Right ventricle myocardium inferior (tissue), 1 donor: ENCODE measurements around the gene ROR1. TPM values are rescaled to one million over a fixed set of nuclear protein-coding genes. Genes with fewer than 3 reads are reported as not detected.
A peak's percentile ranks its signal among the peaks of the same experiment; 100 is the strongest.

ENCODE experiments used
- ATAC-seq: fragments of 200-7000 bp; cut with Tn5 transposase; one replicate; pipeline ENCODE4 v1.9.1; 2020; ENCODE audit warnings: mild to moderate bottlenecking, moderate library complexity
- DNase-seq: peaks from one replicate; pipeline ENCODE4 v3.0.0; 2021; ENCODE audit errors: missing footprints
- intact Hi-C: fragments of 100-400 bp; cut with DNase I; formaldehyde crosslinking; loops from one replicate; pipeline ENCODE4 v1.11.0; 2022
- total RNA-seq: library from RNA; stranded (reverse); fragmentation: NEBNext Ultra II Directional; extraction: Animal tissue kit (Norgen Biotek cat#: 25700); gene quantifications from one replicate; pipeline ENCODE4 v1.2.1, GENCODE V29; 2021
- donor health status: DM: no; HTN: yes; CAD: no; lungs with severe emphysema.

ROR1 gene
- total RNA-seq, 1 donor from 2014 or later: 8.4 TPM

- no peak for ATAC-seq
- DNase-seq: no peak
- intact Hi-C loops: loop anchor here (5.0 kb wide), 1 partner anchor 214 kb away; no protein-coding TSS in a partner anchor
Measured at GRCh38 chr1:63911049-63911448, 137.2 kb downstream of the ROR1 start.

- no peak for DNase-seq
- peak; percentile 26 for ATAC-seq
- intact Hi-C loops: loop anchor here (5.0 kb wide), 1 partner anchor 215 kb away; no protein-coding TSS in a partner anchor
Measured at GRCh38 chr1:63912643-63913042, 138.8 kb downstream of the ROR1 start.

DNA sequence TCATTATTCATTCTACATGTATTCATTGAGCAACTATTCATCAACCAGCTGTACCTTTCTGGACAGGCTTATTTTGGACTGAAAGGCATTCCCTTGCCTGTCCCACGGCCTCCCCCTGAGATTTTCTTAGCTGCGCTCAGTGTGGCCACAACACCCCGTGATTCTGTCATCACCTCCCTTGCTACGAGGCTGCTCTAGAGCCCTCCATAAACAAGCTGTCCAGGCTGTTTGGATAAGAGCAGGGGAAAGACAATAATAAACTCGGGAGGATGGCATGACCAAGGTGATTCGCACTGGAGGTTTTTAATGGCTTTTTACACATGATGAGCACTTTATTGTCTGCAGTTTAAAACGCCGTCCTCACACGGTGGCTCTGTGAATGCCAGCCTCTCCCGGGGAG is 139.7 kb downstream of the ROR1 start:
- intact Hi-C loops: loop anchor here (5.0 kb wide), 1 partner anchor 216 kb away; no protein-coding TSS in a partner anchor
- ATAC-seq: peak; percentile 82
- no peak for DNase-seq

DNA sequence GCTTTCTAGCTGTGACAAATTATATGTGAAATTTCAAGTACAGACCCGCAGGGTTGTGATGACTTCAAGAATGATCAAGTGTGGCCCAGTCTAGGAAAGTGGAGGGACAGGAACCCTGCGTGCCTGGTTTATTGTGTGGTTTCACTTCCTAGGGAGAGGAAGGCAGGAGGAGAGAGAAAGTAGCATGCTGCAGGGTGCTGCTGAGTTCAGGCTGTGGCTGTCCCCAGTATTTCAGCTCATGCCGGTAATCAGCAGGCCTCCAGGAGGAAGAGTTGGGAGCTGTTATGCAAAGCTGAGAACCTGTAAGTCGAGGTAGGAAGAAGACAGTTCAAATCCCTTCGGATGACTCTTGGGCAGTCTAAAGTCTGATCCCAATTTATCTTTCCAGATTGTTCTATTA is 140.4 kb downstream of the ROR1 start:
- ATAC-seq: no peak
- intact Hi-C loops: loop anchor here (5.0 kb wide), 1 partner anchor 217 kb away; no protein-coding TSS in a partner anchor
- no peak for DNase-seq

GRCh38 chr1:63914706-63915105 is 140.9 kb downstream of the ROR1 start:
- ATAC-seq: no peak
- intact Hi-C loops: loop anchor here (5.0 kb wide), 1 partner anchor 217 kb away; no protein-coding TSS in a partner anchor
- DNase-seq: no peak

GRCh38 chr1:63915121-63915520 is 141.3 kb downstream of the ROR1 start:
- no peak for ATAC-seq
- DNase-seq: no peak
- intact Hi-C loops: no loop called here

DNA sequence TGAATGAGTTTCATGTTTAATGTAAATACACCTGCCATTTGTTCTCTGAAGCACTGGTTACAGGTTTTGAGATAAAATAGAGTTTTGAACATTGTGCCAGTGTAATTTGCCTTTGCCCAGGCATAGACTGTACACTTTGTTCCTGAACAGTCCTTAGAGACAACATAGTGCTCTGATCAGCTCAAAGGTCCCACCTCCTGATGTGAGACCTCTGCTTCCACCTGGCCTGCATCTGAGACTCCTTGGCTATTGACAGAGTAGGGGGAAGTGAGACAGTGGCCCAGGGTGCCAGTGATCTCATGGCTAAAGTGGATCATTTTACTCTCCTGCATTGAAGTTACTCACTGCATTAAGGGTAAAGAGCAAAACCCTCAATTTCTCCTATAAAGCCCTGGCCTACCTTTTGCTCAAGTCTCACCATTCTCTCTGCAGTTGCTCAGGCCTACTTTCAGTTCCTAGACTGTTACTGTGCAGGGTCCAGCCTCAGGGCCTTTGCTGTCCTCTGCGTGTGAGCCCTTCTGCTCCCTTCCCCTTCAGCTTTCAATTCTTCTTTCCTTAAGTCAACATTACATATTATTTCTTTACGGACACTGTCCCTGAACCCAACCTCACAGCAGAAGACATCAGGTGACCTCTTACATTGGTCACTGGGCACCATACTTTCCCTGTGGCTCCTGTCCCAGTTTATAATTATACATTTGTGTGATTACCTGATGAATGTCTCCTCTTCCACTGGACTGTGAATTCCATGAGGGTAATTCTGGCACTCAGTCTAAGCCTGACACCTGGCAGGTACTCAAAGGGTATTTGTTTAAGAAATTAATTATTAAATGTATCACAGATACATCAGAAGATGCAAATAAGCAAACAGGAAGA is 142.9 kb downstream of the ROR1 start:
- ATAC-seq (no peak), DNase-seq (no peak)
- intact Hi-C loops: no loop called here

DNA sequence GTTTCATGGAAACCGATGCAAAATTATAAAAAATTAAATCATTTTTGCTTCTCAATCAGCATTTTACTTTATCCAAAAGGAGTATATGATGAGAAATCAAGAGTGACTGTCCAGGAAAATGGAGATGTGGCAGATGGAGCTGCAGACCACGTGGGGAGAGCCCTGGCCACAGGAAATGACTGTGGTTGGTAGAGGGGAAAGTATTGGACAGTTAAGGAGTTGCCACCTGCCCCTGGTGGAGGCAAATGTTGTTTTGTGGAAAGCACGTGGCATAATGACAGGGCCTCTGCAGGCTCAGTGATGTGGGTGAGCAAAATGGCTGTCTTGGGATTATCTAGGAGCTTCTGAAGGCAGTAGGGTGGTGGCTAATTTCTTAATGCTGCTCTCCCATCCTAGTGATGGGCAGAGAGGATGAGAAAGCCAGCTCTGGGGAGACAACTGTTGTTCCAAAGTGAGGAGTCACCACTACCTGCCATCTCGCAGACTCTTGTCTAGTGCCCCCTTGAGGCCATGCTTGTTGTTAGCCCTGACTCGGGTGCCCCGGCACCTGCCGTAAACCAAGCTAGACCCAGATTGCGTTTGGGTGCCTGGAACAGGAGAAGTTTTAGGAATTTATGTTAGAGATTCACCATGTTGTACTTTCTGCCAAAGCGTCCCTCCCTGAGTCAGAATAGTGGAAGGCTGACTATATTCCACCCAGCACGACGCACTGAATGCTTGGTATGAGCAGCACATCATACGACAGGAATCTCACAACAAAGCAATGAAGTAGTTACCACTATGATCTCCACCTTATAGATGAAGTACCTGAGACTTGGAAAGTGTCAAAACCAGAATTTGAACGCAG is 144.0 kb downstream of the ROR1 start:
- ATAC-seq: no peak
- DNase-seq: peak; percentile 57
- intact Hi-C loops: no loop called here

DNA sequence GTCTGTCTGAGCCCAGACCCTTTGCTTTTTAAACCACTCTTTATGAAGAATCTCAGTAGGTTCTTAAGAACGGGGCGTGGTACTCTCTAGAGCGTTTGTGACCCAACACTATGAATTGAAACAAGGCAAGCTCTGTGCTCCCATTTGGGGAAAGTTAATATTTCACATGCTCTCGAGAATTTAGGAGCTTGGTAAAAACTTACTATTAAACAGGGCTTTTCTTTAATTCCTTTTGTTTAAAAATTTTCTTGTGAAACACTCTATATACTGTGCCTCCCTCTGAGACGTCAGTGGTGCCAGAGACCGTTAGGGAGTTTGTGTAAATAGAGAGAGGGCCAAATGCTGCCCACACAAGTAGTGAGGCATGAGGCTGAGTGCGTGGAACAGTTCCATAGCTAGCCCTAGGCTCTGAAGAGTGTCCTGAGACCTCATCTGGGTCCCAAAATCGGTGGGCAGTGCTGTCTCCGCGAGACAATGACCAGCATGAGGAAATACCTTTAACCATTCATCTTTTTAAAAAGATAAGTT is 144.7 kb downstream of the ROR1 start:
- DNase-seq (no peak), ATAC-seq (no peak)
- intact Hi-C loops: no loop called here

DNA sequence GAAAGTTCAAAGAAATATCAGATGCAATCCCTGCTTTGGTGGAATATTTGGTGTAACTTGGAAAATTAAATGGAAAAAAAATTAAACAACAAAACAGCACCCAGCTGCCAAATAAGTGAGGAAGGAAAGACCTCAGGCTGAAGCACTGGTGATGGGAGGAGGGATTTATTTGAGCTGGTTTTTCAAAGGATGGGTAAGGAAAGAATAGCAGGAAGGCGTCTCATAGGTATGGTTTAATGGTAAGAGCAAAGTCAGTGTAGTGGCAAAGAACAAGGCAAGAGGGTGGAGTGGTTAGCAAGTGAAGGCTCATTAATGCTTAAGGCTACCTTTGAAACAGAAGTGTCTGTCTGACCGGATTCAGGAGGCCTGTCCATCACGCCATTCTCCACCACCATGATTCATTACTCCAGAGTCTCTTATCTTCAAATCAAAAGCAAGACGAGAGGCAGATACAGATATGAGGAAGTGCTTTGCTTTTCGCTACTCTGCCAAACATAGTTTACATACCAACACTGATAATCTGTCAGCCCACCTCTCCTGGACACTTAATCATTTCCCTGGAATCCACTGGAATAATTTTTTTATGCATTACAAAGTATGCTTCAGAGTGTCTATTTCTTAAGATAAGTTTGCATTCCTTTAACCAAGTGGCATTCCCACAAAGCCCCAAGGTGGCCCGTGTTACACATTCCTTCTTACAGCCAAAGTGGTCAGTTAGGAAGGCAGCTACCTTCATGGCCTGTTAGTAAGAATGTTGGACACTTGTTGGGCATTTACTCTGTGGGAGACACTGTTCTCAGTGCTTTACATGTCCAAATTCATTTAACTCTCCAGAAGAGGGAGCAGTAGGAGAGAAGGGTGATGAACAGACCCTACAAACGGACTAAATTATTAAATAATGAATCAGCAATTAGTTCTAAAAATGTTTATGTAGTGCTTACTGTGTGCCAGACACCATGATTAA is 146.6 kb downstream of the ROR1 start:
- DNase-seq: no peak
- no peak for ATAC-seq
- intact Hi-C loops: loop anchor here (5.0 kb wide), 1 partner anchor 122 kb away; no protein-coding TSS in a partner anchor

DNA sequence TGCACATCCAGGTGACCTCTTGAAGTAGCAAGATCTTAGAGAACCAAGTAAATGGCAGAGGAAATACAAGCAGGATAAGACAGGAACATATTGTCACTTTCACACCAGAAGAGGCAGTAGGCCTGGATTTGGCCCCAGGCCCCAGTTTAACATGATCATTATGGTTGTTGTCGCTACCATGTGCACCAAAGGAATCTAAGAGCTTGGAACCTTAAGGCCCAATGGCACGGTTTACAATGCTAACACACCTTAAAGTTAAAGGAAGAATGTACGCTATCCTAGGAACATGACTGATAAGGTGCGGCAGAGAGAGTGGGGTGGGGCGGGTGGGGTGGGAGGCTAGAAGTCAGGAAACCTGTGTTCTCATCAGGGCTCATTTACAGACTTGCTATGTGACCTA is 147.5 kb downstream of the ROR1 start:
- ATAC-seq (no peak), DNase-seq (no peak)
- intact Hi-C loops: loop anchor here (5.0 kb wide), 1 partner anchor 121 kb away; no protein-coding TSS in a partner anchor

- ATAC-seq (no peak), DNase-seq (no peak)
- intact Hi-C loops: loop anchor here (5.0 kb wide), 1 partner anchor 120 kb away; no protein-coding TSS in a partner anchor
Measured at GRCh38 chr1:63921802-63922201, 148.0 kb downstream of the ROR1 start.

GRCh38 chr1:63922848-63923247 is 149.0 kb downstream of the ROR1 start:
- ATAC-seq (peak; percentile 74), DNase-seq (no peak)
- intact Hi-C loops: loop anchor here (5.0 kb wide), 1 partner anchor 119 kb away; no protein-coding TSS in a partner anchor

DNA sequence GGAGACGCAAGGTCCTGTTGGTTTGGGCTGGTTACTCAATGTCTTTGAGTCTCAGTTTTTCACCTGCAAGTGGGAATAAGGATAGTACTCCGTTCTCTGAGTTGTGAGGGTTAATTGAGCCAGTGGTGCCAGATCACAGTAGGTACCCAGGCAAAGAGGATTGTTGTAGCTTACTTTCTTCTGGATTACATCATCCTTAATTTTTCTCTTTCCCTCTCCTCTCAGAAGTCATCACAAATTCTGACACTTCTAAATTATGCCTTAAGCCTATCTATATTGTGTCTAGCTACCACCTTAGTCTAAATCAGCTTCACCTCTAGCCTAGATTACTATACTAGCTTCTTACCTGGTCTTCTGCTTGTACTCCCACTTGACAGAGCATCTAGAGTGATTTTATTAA is 149.5 kb downstream of the ROR1 start:
- DNase-seq (no peak), ATAC-seq (no peak)
- intact Hi-C loops: loop anchor here (5.0 kb wide), 1 partner anchor 119 kb away; no protein-coding TSS in a partner anchor

GRCh38 chr1:63924600-63924999 is 150.8 kb downstream of the ROR1 start:
- ATAC-seq (no peak), DNase-seq (no peak)
- intact Hi-C loops: loop anchor here (5.0 kb wide), 1 partner anchor 118 kb away; no protein-coding TSS in a partner anchor

DNA sequence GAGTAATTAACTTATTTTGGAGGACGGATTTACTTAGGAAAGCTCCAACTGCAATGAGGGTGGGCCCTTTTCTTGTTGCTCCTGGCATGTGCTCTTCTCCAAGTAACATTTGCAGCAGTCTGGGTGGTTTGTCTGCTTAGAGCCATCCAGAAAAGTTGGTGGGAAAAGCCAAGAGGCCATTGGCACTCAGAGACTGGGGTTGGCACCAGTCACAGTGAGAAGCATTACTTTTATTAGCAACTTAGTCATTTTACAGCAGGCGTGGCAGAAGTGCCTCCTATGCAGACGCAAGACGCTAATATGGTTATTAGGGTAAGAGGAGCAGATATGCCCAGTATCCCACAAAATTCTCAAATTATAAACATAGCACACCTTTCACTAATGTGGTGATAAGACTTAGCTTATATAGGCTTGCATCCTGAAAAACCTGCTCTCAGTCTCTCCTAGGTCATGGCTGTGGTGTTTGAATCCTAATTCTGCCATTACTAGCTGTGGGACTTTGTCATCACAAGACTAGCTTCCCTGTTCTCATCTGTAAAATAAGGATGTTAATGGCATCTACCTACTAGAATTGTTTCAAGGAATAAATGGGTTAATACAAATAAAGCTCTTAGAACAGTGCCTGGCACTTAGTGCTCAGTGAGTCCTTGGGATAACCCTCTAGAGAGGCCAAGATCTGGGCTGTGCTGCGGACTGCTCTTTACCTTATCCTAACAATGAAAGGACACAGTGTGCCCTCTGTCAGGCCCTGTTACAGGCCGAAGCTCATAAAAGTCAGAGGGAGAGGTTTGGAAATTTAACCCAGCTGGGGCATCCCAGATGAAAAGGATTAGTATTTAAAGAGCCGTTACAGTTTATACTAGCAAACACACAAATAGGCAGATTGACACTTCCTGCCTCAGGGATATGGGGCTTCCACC is 154.6 kb downstream of the ROR1 start:
- ATAC-seq: peak; percentile 98
- DNase-seq: no peak
- intact Hi-C loops: loop anchor here (5.0 kb wide), 1 partner anchor 156 kb away; the partner anchor contains the start of gene ROR1

DNA sequence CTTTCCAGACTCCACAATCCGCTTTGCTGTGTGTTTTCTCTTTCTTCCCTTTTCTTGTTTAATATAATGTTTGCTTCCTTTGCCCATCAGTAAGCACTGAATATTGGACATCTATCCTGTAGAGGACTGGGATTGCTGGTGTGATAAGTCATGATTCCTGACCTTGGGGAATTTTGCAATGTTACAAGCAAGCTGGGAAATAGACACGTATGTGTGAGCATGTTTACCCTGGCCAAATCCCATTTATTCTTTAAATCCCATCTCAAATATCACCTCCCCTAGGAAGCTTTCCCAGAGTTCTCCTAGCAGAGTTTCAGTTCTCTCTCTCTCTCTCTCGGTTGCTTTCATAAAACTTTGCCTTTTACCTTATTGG is 155.3 kb downstream of the ROR1 start:
- ATAC-seq (peak; percentile 8), DNase-seq (no peak)
- intact Hi-C loops: loop anchor here (5.0 kb wide), 1 partner anchor 157 kb away; the partner anchor contains the start of gene ROR1
